ENCODE results near the gene SNN.

GRCh38 chr16:11635113-11635652 is 33.1 kb upstream of the SNN start:
- TF ChIP-seq EZH2phosphoT487 (IDR thresholded peaks at IDR 0.05; ENCODE audit: low read depth, severe bottlenecking, unreplicated experiment), result no peak
- no peak for TF ChIP-seq CTCF (IDR thresholded peaks at IDR 0.05; ENCODE audit: poor library complexity)
- TF ChIP-seq EZH2 (IDR thresholded peaks at IDR 0.05; ENCODE audit: borderline replicate concordance), result no peak
